Kidney (tissue), 14 donors: ENCODE data around the gene ARMS2. TPM values are rescaled to one million over a fixed set of nuclear protein-coding genes. Genes with fewer than 3 reads are reported as not detected.

ENCODE experiments used
- DNase-seq, 5 donors: peaks; one replicate each; pipeline ENCODE4 v3.0.0-alpha.2; 2013 to 2020
- FAIRE-seq: peaks from 2 replicates; lab custom pipeline; 2012; peaks lifted over from hg19 to GRCh38; lab: Jason Lieb, UNC
- H3K27ac ChIP-seq, 2 donors: one replicate each; pipeline ENCODE4 v1.7.0; 2013; ENCODE audit warnings: low read depth in 2 of 2, low read length in 2 of 2, inconsistent platforms in 1 of 2
- H3K27me3 ChIP-seq: one replicate; pipeline ENCODE4 v1.7.1; 2013; ENCODE audit warnings: low read length, inconsistent platforms; ENCODE audit not compliant: control insufficient read depth, insufficient read depth
- H3K36me3 ChIP-seq, 3 donors: one replicate each; pipeline versions ENCODE4 v1.7.0 to v1.7.1; 2013; ENCODE audit warnings: low read length in 3 of 3, control low read depth in 1 of 3, inconsistent platforms in 1 of 3; ENCODE audit not compliant: insufficient read depth in 3 of 3, control insufficient read depth in 2 of 3
- H3K4me1 ChIP-seq, 3 donors: one replicate each; pipeline versions ENCODE4 v1.7.0 to v1.7.1; 2013; ENCODE audit warnings: low read length in 3 of 3, inconsistent platforms in 1 of 3, low read depth in 1 of 3; ENCODE audit not compliant: control insufficient read depth in 2 of 3, insufficient read depth in 2 of 3
- H3K4me3 ChIP-seq, 3 donors: one replicate each; pipeline versions ENCODE4 v1.7.0 to v1.8.1; 2013; ENCODE audit warnings: low read length in 3 of 3, control low read depth in 1 of 3, inconsistent platforms in 1 of 3
- H3K9ac ChIP-seq, 3 donors: one replicate each; pipeline versions ENCODE4 v1.7.0 to v1.7.1; 2013; ENCODE audit warnings: low read length in 3 of 3, control low read depth in 1 of 3, inconsistent platforms in 1 of 3
- H3K9me3 ChIP-seq, 3 donors: one replicate each; pipeline versions ENCODE4 v1.7.0 to v1.7.1; 2013; ENCODE audit warnings: low read length in 3 of 3, control low read depth in 1 of 3, inconsistent platforms in 1 of 3; ENCODE audit not compliant: control insufficient read depth in 2 of 3, insufficient read depth in 1 of 3
- CTCF ChIP-seq: IDR thresholded peaks from 3 replicates; pipeline ENCODE4 v1.5.1; 2012; ENCODE audit warnings: mild to moderate bottlenecking, moderate library complexity, borderline replicate concordance; ENCODE audit not compliant: insufficient read depth; ENCODE audit errors: extremely low read depth
- intact Hi-C: fragments of 100-400 bp; cut with DNase I; formaldehyde crosslinking; loops from one replicate; pipeline ENCODE4 v1.11.1; 2022
- polyA plus RNA-seq: library from polyadenylated mRNA; stranded (reverse); fragments of 350-450 nt; fragmentation: Illumina TruSeq; extraction: RNeasy Lipid Tissue Mini Kit (QIAGEN cat#74804); gene quantifications from one replicate; pipeline ENCODE4 v1.2.3, GENCODE V29; 2014; ENCODE audit warnings: low read depth, low replicate concordance; ENCODE audit not compliant: insufficient read depth
- total RNA-seq: library from RNA; stranded (reverse); fragmentation: NEBNext Ultra II Directional; extraction: Animal tissue kit (Norgen Biotek cat#: 25700); gene quantifications from one replicate; pipeline ENCODE4 v1.2.1, GENCODE V29; 2021
- donor health status: control.
- donor health status: control.
- donor health status: control.
- donor health status: control.
- donor health status: control.
- donor health status: DM: yes; HTN: yes; CAD: no.
- donor health status: Normal renal cell carcinoma (clear cell type).

The ARMS2 gene
- total and polyA plus RNA-seq, 2 donors from 2014 or later, result not detected

- intact Hi-C loops, result no loop called here
- Histone ChIP-seq H3K27ac (no peak overlapping the region), H3K27me3 (no peaks in the 10 kb centered on the region), H3K9ac (no peak overlapping the region), H3K36me3 (no peaks in the 10 kb centered on the region), H3K9me3 (no peaks in the 10 kb centered on the region), H3K4me3 (no peak overlapping the region), H3K4me1 (peaks cover 0 to 13% (median 4%) of the 10 kb centered on the region in 3 donors)
- TF ChIP-seq CTCF, result no peak
- FAIRE-seq (no peak), DNase-seq (no peak)
These were observed 17.2 kb downstream of the ARMS2 start for GRCh38 chr10:122471531-122472177.

DNA sequence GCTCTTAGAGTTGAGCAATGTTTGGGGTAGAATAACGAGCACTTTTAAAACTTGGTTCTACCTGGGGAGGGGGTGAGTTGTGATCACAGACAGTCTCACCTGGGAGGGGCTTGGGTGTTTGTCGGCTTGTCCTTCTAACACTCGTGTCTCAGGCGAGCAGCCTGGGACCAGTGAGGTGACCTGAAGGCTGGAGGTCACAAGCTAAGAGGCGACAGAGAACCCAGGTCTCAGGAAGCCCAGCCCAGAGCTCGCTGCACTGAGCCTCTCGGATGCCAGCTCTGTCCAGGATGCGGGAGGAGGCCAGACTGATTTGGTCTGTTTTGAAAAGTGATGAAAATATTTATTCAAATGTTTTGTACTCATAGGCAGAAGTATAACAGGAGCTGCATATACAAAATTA lies 18.7 kb downstream of the ARMS2 start:
- DNase-seq (no peak), FAIRE-seq (no peak)
- no peak for TF ChIP-seq CTCF
- Histone ChIP-seq H3K9ac (no peak overlapping the region), H3K27ac (no peak overlapping the region), H3K9me3 (no peaks in the 10 kb centered on the region), H3K4me1 (peaks cover 0 to 13% (median 4%) of the 10 kb centered on the region in 3 donors), H3K27me3 (no peaks in the 10 kb centered on the region), H3K4me3 (no peak overlapping the region), H3K36me3 (no peaks in the 10 kb centered on the region)
- intact Hi-C loops, result no loop called here

DNA sequence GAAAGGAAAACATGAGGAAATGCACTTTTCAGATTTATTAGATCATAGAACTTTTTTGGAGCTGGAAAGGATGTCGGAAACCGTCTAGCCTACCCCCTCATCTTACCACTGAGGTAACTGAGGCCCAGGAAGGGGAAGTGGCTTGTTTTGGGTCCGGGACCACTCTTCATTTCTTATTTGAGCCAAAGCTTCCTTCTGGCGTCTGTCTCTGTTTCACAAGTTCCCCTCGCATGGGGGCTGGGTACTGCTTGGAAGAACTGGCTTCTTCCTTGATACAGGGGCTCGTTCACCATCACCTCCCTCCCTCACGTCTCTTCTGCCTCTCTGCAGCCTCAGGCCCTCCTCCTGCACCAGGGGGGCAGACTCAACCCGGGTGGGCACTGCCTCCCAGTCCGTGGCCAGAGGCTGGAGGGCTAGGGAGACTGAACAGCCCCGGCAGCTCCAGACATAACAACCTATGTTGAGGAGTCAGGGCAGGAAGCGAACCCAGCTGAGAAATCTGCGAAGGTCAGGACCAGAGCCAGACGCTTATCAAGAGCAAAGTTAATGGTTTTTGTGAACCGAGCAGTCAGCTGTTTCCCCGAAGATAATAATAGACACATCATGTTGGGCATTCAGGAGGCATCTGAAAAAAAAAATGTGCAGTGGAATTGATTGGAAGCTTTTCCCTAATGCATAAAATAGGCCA lies 19.8 kb downstream of the ARMS2 start:
- Histone ChIP-seq H3K4me1 (peaks cover 0 to 15% (median 4%) of the 10 kb centered on the region in 3 donors), H3K36me3 (no peaks in the 10 kb centered on the region), H3K27me3 (no peaks in the 10 kb centered on the region), H3K4me3 (peak overlapping the region in 1 of 3 donors; percentile 5), H3K9ac (no peak overlapping the region), H3K27ac (peak overlapping the region in 1 of 2 donors; percentile 26), H3K9me3 (no peaks in the 10 kb centered on the region)
- TF ChIP-seq CTCF, result no peak
- peak in 2 of 5 donors; percentile 48 to 66 for DNase-seq
- intact Hi-C loops, result no loop called here
- FAIRE-seq, result no peak
